Stimulated activated CD8-positive, alpha-beta memory T cell treated with anti-CD3 and anti-CD28 coated beads, Interleukin-12 subunit alpha, Interleukin-12 subunit beta, amount 100 ng/mL, for 4 hours (primary cell): Measurements from ENCODE around the gene NFIA.
"Not testable (repeated sequence)": the region's sequence is repeated elsewhere in the genome, so short reads cannot be mapped to it uniquely, and the experiment has no call there.

Experiments
- DNase-seq: peaks from one replicate; pipeline ENCODE4 v3.0.0-alpha.2; 2020; ENCODE audit warnings: low read depth

Gene NFIA

GRCh38 chr1:61457526-61458040 lies 375.2 kb downstream of the NFIA start:
- DNase-seq: no peak

GRCh38 chr1:61459345-61459744 lies 377.0 kb downstream of the NFIA start:
- DNase-seq: no peak

- DNase-seq: no peak
Measured at GRCh38 chr1:61460191-61460590, 377.8 kb downstream of the NFIA start.

- DNase-seq: no peak
Measured at GRCh38 chr1:61461406-61462384, 379.3 kb downstream of the NFIA start.

GRCh38 chr1:61462628-61463027 lies 380.3 kb downstream of the NFIA start:
- no peak for DNase-seq

GRCh38 chr1:61463220-61463619 lies 380.9 kb downstream of the NFIA start:
- no peak for DNase-seq

- not testable (repeated sequence) for DNase-seq
Measured at GRCh38 chr1:61467836-61468235, 385.5 kb downstream of the NFIA start.

- DNase-seq: no peak
Measured at GRCh38 chr1:61469365-61469764, 387.0 kb downstream of the NFIA start.

- DNase-seq: no peak
Measured at GRCh38 chr1:61472876-61473275, 390.5 kb downstream of the NFIA start.

GRCh38 chr1:61474269-61474817 lies 392.0 kb downstream of the NFIA start:
- no peak for DNase-seq

GRCh38 chr1:61474963-61475362 lies 392.6 kb downstream of the NFIA start:
- DNase-seq: no peak

- DNase-seq: no peak
Measured at GRCh38 chr1:61477301-61477700, 394.9 kb downstream of the NFIA start.

- no peak for DNase-seq
Measured at GRCh38 chr1:61480273-61480935, 398.0 kb downstream of the NFIA start.

- DNase-seq: no peak
Measured at GRCh38 chr1:61481315-61481715, 399.0 kb downstream of the NFIA start.

- DNase-seq: no peak
Measured at GRCh38 chr1:61482170-61482734, 399.9 kb downstream of the NFIA start.

- DNase-seq: no peak
Measured at GRCh38 chr1:61486783-61487536, 404.6 kb downstream of the NFIA start.

GRCh38 chr1:61487801-61488200 lies 405.4 kb downstream of the NFIA start:
- no peak for DNase-seq

GRCh38 chr1:61490924-61491323 lies 408.6 kb downstream of the NFIA start:
- no peak for DNase-seq

- no peak for DNase-seq
Measured at GRCh38 chr1:61491497-61491896, 409.1 kb downstream of the NFIA start.

GRCh38 chr1:61494000-61494399 lies 411.6 kb downstream of the NFIA start:
- DNase-seq: no peak

GRCh38 chr1:61496501-61496900 lies 414.1 kb downstream of the NFIA start:
- no peak for DNase-seq

GRCh38 chr1:61497013-61497412 lies 414.7 kb downstream of the NFIA start:
- no peak for DNase-seq
